ENCODE measurements around the gene ZKSCAN1.

DNA sequence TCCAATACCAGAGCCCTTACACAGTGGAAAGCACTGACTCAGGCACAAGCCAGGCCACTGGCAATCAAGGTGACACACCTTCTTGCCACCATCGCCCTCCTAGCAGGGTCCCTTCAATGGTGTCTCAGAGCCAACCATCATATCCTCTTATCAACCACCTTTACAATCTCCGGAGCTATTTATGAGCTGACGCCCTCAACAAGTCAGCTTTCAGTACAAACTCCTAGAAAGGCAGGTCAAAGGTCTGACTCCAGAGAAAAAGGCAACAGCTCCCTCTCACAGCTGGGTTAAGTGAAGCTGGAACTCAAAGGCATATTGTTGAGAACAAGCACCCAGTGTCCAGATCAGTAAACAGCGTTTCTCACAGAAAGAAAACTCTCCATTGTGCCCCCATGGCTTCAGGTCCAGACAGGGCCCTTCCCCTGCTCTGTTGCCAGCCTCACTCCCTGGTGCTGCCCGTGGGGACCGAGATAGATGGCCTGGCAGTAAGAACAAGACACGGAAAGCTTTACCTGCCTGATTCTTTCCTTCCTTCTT lies 63.7 kb downstream of the ZKSCAN1 start:
- TF ChIP-seq, protein P1, sequence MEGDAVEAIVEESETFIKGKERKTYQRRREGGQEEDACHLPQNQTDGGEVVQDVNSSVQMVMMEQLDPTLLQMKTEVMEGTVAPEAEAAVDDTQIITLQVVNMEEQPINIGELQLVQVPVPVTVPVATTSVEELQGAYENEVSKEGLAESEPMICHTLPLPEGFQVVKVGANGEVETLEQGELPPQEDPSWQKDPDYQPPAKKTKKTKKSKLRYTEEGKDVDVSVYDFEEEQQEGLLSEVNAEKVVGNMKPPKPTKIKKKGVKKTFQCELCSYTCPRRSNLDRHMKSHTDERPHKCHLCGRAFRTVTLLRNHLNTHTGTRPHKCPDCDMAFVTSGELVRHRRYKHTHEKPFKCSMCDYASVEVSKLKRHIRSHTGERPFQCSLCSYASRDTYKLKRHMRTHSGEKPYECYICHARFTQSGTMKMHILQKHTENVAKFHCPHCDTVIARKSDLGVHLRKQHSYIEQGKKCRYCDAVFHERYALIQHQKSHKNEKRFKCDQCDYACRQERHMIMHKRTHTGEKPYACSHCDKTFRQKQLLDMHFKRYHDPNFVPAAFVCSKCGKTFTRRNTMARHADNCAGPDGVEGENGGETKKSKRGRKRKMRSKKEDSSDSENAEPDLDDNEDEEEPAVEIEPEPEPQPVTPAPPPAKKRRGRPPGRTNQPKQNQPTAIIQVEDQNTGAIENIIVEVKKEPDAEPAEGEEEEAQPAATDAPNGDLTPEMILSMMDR (IDR thresholded peaks at IDR 0.05), result no peak
- TF ChIP-seq POLR2AphosphoS5 (IDR thresholded peaks at IDR 0.05; ENCODE audit: insufficient read depth in 1 of 2, low read depth in 1 of 2), result no peak
